CD1c-positive myeloid dendritic cell (primary cell): Measurements from ENCODE around the gene SMC6.

Experiments
- DNase-seq: peaks from one replicate; pipeline ENCODE4 v3.0.0-alpha.2; 2016; ENCODE audit errors: extremely low spot score

Gene SMC6, protein sequence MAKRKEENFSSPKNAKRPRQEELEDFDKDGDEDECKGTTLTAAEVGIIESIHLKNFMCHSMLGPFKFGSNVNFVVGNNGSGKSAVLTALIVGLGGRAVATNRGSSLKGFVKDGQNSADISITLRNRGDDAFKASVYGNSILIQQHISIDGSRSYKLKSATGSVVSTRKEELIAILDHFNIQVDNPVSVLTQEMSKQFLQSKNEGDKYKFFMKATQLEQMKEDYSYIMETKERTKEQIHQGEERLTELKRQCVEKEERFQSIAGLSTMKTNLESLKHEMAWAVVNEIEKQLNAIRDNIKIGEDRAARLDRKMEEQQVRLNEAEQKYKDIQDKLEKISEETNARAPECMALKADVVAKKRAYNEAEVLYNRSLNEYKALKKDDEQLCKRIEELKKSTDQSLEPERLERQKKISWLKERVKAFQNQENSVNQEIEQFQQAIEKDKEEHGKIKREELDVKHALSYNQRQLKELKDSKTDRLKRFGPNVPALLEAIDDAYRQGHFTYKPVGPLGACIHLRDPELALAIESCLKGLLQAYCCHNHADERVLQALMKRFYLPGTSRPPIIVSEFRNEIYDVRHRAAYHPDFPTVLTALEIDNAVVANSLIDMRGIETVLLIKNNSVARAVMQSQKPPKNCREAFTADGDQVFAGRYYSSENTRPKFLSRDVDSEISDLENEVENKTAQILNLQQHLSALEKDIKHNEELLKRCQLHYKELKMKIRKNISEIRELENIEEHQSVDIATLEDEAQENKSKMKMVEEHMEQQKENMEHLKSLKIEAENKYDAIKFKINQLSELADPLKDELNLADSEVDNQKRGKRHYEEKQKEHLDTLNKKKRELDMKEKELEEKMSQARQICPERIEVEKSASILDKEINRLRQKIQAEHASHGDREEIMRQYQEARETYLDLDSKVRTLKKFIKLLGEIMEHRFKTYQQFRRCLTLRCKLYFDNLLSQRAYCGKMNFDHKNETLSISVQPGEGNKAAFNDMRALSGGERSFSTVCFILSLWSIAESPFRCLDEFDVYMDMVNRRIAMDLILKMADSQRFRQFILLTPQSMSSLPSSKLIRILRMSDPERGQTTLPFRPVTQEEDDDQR

DNA sequence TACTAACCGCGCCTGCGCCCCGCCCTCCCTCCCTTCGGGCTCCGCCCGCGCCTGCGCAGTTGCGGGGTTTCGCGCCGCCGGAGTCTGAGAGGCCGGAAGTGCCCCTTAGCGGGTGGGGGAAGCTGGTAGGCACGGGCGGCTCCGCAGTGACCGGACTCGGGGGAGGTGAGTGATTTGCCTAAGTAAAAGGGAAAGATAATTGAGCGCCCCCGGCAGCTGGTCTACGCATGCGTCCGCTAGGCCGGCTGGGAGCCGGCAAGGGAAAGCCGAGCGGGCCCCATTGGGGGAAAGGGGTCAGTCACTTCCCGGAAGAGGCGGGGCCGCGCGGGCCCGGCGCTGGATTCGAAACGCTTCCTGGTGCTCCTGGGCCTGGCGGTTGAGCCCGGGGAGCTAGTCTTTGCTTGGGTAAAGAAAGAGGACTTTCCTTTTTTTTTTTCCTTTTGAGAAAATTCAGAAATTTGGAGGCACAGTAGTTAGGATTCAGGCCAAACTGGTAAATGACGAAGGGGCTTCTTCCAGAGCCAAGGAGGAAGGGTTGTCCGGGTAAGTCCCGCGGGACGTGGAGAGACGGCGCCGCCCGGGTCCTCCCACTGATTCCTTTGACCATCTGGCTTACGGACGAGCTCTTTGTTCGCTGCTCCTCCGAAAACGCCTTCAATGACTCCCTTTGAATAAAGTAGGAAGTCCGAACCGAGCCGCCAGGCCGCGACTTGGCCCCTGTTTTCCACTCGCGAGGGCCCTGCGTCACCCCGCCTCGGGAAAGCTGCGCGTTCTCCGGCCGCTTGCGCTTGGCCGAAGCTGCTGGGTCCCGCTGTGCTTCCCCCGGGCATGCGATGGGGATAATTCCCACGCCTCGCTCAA, at the start of gene SMC6, which contains the start of gene GEN1:
SMC6 (minus strand) TSS at position 8 of the 861 bp plus-strand sequence. CDS start 7,864 bp downstream, outside the sequence.
GEN1 (plus strand) TSS at position 336 of the 861 bp plus-strand sequence. CDS start 5,806 bp downstream, outside the sequence.
- peak; percentile 95 for DNase-seq

DNA sequence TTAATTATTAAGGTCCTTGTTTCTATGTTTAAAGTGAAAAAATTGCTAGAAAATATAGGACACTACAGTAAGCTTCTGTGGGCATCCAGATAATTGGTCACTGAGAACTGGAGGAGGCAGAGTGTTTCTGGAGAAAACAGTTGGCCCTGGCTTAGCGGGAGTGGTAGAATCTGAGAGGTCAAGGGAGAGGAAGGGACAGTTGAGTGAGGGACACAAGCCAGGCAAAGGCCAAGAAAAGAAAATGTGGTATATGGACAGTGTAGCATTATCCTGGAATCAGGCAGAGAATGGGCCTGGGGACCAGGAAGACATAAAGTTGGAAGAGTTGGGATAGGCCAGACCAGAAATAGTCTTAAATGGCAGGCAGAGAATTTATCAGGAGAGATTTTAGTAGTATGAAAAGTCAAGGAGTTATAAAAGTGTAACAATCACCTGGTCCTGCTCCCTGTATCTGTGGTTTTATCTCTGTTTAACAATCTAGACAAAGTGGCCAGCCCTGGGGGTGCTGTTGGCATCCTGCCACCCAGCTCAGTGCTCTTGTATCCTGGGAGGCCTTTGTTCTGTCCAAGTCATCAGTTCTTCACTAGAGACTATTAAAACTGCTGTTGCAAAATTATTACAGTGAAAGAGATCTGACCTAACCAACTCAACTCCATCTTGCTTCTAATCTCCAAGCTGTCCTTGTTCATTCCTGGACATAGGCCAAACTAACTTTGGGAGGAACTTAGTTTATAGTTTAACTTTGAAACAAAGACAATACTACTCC, 47.3 kb upstream of the SMC6 start:
- no peak for DNase-seq

DNA sequence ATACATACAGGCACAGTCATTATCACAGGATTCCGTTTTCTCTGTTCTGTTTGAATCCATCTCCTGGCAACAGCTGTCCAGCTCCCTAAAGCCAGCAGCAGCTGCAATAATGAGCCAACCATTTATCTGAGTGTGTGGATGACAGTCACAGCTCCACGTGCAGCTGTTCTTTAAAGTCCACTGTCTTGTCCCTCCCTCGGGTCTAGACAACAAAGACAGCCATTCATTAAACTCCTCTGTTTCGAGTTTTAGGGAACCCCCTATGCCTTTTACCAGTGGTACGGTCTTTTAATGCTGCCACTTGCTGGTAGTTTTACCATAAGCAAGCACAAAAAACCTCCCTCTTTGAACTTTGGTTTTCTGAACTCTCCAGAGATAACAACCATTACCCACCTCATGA, 46.6 kb upstream of the SMC6 start:
- no peak for DNase-seq

DNA sequence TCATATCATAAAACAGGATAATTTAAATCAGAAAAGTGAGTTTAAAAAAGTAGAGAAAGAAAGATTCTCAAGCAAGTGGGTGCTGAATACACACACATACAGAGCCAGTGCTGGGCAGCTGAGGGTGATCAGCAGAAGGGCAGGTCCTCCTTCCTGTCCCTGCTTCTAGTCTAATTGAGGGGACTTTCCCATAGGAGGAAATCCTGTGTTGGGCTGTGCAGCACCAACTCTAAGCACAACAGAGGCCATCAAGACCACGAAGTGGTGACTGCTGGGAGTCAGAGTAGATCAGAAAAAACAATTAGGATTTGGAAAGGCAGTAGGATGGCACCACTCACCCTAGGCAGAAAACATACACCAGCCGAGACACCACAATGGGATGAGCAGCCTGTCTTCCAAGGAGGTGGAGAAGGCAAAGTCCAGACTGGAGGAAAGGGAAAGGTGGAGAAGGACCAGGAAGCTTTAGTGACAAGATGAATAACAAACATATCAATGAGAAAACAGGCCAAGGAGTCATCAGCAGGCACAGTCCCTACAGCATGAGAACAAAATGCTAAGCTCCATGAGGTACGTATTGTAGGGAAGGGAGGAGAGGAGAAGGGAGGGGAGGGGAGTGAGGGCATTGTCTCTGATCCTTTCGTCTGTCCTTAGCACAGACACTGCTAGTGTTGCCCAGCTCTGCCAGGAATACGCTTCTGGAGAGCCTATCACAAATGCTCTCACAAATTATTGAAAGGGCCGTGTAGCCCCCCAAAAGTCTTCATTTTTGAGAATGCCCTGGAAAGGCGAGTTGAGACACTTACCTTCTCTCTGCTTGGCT, 45.9 kb upstream of the SMC6 start:
- DNase-seq: no peak

DNA sequence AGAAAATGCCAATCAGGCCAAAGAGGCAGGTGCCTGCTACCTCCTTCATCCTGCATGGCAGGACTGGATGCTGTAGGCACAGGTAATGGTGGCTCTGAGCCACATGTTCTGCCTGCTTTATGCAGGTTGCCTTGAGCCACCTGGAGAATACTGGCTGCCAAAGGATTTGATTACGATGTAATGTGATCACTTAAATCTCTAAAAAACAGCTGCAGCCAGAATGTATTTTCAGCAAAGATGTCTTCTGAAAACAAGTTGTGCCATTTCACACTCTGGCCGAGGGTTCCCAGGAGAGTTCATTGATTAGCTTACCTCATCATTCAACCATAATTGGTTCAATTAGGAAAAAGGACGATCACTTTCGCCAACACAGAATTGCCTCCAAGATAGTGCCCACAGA, 44.7 kb upstream of the SMC6 start:
- DNase-seq: no peak

DNA sequence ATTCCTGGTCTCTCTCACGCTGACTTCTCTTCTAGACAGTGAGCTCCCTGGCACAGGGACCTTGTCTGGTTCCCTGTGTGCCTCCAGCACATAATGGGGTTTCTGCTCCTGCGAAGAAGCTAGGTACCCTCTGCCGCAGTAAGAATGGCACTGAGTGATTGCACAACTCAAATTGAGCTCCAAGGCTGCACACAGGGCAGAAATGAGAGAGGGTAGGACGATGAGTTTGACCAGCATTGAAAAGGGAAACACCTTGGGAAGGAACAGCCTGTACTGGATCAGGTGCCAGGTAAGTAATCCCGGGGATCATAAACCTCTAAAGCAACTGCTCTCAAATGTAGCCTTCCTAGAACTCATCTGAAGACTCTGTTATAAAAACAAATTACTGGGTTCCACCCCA, 41.7 kb upstream of the SMC6 start:
- no peak for DNase-seq

DNA sequence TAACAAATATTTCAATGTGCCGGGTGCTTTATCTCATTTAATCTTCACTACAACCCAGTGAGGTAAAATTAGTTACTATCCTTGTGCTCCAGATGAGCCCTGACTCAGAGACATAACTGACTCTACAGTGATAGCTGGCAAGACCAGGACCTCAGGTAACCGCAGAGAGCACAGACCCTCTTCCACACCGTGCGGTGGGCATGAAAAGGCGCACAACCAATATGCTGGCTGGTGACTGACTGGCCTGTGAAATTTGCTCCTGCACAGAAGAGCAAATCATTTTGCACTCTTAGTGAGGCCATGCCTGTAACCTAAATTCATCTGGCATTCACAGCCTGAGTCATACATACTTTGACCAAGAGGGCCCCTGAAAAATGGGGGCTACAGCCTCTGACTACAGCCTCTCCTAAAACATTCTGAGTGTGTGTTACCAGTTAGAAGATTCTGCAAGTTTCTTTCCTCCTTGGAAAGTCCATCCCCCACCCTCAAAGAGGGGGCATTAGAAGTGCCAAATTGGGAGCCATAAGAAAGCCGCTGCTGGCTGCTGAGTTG, 40.3 kb upstream of the SMC6 start:
- no peak for DNase-seq

DNA sequence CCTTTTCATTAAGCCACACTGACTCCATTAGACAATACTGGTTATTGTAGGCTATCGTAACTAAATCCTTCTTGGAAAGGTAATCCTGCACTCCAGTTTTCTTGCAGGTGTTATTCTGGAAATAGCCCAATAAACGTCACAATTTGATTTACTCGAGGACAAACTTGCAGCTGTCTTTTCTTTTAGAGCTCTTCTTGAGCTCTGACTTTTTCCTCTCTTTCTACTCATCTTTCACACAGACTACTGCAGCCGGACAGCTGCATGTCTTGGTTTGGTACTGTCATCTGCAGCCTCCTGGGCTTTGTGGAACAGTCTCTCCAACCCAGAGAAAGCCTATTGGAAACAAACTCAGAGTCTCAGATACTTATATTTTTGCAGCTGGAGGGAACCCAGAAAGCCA, 39.7 kb upstream of the SMC6 start:
- no peak for DNase-seq

DNA sequence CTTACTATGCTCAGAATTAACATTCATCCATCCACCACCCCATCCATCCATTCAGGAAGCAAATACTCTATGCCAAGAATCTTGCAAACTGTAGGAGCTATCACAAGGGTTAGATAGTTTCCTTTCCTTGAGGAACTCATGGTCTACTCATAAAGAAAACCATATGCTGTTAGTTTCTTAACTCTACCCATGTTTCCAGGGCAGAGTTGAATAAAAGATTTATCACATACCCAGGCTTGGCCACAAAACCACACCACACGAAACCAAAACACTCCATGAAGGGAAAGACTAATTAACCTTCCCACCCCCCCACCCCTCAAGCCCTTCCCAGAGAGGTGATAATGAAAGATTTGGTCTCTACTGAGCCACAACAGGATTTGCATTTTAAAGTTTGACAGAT, 38.9 kb upstream of the SMC6 start:
- DNase-seq: no peak

DNA sequence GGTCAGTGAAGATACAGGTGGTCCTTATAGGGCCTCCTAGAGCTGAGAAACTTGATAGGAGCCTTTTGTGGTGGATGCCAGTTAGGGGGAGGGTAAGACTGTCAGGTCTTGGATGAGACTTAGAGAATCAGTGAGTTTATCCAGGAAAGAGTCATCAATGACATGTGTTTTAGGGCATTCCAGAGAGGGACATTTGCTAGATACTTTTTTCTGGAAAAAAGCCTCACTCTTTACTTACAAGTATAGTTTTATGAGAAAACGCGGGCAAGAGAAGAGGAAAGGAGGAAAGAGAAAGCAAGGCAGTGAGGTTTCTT, 38.2 kb upstream of the SMC6 start:
- no peak for DNase-seq

DNA sequence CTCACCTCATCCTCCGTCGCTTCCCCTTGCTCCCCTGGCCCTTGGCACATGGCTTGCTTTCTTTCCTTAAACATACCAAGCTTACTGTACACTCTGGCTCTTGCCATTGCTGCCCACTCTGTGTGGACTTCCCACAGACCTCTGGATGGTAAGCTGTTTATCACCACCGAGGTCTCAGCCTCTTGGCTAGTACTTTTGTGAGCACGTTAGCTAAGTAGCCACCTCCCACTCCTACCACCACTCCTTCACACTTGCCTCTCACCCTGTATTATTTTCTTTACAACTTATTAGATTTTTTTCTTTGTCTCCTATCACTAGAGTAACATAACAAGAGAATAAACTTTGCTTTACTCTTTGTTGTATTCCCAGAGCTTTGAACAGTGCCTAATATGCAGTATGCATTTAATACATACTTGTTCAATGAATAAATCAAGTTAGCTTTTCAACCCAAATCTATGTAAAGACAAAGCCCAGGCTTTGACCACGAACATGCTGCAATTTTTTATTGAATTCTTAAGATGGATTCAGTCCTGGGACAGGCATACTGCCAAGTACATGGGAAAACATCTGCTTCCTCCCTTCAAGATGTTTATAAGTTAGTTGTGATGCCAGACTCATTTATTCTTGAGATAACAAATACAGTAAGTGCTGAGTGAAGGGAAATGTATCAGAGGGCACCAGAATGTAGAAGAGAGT, 37.7 kb upstream of the SMC6 start:
- DNase-seq: no peak

DNA sequence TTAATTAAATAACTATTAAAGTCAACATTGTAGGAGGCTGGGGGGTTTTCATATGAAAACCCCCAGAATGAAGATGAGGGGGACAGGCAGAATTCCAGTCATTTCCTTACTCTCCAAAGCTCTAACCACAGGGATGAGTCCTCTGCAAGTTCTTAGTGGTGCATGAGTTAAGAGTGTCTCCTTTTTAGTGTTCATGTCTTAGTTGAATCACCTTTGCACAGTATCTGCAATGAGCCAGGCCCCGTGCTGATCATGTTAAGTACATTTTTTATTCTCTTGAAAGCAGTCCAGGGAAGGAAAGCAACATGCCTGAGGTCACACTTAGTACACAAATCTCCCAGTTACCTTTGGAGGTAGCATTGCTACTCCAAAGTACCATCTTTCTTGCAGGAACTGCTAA, 36.9 kb upstream of the SMC6 start:
- DNase-seq: no peak

DNA sequence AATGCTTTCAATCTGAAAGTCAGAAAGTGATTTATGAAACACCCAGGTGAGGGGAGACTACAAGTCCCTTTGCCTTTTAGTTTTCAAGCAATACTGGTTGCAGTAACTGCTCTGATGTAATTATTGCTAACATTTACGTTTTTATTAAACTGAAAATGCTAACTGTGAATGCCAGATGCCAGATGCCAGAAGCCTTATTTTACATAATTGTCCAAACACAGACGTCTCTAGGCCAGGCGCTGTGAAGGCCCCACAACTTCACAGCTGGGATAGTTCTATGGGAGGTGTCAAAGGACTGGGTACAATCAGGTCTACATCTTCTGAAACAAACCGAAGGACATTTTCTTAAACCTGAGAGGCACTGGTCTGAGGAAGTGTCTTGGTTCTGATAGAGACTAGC, 35.2 kb upstream of the SMC6 start:
- DNase-seq: no peak

DNA sequence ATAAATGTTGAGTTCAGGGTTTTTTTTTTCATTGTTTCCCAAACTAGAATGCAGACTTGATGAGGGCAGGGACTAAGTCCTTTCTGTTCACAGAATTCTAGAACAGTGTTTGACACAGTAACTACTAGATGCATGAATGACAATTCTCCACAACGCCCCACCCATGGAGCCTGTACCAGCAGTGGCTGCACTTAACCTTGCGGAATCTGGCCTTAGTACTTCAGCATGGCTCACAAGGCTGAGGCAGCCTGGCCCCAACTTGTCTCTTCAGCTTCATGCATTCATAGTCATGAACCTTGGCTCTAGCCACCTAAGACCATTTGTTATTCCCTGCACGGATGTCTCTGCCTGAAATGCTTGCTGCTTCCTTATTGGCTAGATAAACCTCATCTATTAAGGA, 33.1 kb upstream of the SMC6 start:
- DNase-seq: no peak

DNA sequence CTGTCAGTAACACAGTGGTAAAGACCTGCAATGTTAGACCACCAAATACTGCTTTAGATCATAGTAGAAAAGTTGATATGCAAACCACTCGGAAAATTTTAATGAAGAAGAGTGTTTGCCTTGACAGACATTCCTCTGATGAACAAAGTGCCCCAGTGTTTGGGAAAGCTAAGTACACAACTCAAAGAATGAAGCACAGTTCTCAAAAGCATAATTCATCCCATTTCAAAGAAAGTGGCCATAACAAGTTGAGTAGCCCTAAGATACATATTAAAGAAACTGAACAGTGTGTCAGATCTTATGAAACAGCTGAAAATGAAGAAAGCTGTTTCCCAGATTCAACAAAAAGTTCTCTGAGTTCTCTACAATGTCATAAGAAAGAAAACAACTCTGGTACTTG, 27.9 kb upstream of the SMC6 start:
- DNase-seq: no peak

DNA sequence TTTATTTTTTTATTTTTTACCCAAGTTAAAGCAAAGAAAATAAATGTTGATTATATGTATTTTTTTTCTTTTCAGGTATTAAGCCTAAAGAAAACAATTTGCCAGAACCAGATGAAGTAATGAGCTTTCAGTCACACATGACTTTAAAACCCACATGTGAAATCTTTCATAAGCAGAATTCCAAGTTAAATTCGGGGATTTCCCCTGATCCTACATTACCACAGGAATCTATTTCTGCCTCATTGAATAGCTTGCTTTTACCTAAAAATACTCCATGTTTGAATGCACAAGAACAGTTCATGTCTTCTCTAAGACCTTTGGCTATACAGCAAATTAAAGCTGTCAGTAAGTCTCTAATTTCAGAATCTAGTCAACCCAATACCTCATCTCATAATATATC, 26.9 kb upstream of the SMC6 start:
- DNase-seq: no peak

DNA sequence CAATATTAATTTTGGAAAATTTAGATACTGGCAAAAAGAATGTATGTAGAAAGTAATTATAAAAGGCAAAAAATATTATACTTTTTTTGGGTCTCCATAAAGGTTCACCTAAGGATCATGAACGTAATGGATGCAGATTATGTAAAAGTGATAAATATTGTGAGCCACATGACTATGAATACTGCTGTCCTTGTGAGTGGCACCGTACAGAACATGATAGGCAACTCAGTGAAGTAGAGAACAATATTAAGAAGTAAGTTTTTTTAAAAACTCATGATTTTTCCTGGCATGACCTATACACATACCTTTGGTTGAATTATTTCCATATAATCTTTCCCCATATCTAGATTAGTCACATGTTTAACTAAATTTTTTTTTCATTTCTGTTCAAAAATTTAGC, 18.9 kb upstream of the SMC6 start:
- no peak for DNase-seq

DNA sequence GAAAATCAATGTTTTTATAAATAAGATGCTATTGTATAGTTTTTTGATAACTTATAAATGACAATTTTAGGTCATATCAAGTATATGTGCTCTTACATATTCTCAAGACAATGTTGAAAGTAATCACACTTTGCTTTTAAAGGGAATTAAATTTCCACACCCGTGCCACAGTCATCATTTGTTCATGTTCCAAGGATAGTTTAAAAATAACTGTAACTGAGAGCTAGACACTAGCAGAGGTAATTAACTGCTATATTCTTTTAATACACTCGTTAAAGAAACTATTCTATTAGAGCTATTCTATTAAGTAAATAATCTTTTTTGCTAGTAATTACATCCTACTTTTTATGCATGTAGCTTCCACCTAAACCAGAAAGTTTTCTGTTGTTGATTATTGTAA, 18.3 kb upstream of the SMC6 start:
- DNase-seq: no peak

DNA sequence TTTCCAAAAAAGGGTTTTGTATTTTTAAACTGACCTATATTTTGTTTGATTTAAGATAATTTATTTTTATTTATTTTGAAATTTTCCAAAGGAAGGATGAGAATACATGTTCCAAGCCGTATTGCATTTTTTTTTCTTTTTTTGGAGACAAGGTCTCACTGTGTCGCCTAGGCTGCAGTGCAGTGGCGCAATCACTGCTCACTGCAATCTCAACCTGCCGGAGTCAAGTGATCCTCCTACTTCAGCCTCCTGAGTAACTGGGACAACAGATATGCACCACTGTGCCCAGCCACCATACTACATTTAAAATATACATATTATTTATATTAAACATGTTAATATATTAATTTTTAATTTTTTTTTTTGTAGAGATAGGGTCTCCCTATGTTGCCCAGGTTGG, 15.3 kb upstream of the SMC6 start:
- DNase-seq: no peak
